Measurements from ENCODE around the gene LPP. TPM values are rescaled to one million over a fixed set of nuclear protein-coding genes. Genes with fewer than 3 reads are reported as not detected.

LPP gene
- total RNA-seq, 1 donor from 2014 or later, result 1,791 TPM

GRCh38 chr3:188513662-188514328, 359.8 kb downstream of the LPP start:
- no peak overlapping the region for H3K4me3 ChIP-seq

GRCh38 chr3:188516515-188516914, 362.6 kb downstream of the LPP start:
- Histone ChIP-seq H3K4me3 (no peak overlapping the region), H3K27me3 (no peaks in the 10 kb centered on the region), H3K4me1 (peaks cover 10 to 11% of the 10 kb centered on the region in 2 donors), H3K9me3 (no peaks in the 10 kb centered on the region), H3K27ac (no peak overlapping the region), H3K36me3 (no peaks in the 10 kb centered on the region)
- TF ChIP-seq CTCF (IDR thresholded peaks at IDR 0.05), result no peak
- intact Hi-C loops (cut with DNase I), result no loop called here
- DNase-seq (ENCODE audit: low spot score in 2 of 2), result no peak

More at GRCh38 chr3:188513662-188514328, 359.8 kb downstream of the LPP start:
- Histone ChIP-seq H3K9me3 (no peaks in the 10 kb centered on the region), H3K4me1 (peaks cover 0 to 16% of the 10 kb centered on the region in 2 donors), H3K36me3 (no peaks in the 10 kb centered on the region), H3K27ac (no peak overlapping the region), H3K27me3 (no peaks in the 10 kb centered on the region)
- no peak for TF ChIP-seq CTCF (IDR thresholded peaks at IDR 0.05)
- intact Hi-C loops (cut with DNase I), result no loop called here
- DNase-seq (ENCODE audit: low spot score in 2 of 2), result no peak

GRCh38 chr3:188518416-188518815, 364.5 kb downstream of the LPP start:
- Histone ChIP-seq H3K36me3 (no peaks in the 10 kb centered on the region), H3K27me3 (no peaks in the 10 kb centered on the region), H3K27ac (no peak overlapping the region), H3K9me3 (no peaks in the 10 kb centered on the region), H3K4me3 (no peak overlapping the region), H3K4me1 (peaks cover 10 to 11% of the 10 kb centered on the region in 2 donors)
- intact Hi-C loops (cut with DNase I), result no loop called here
- no peak for TF ChIP-seq CTCF (IDR thresholded peaks at IDR 0.05)
- DNase-seq (ENCODE audit: low spot score in 2 of 2), result no peak

GRCh38 chr3:188518835-188519452, 365.0 kb downstream of the LPP start:
- TF ChIP-seq CTCF (IDR thresholded peaks at IDR 0.05), result no peak
- intact Hi-C loops (cut with DNase I), result no loop called here
- Histone ChIP-seq H3K4me1 (peaks cover 10 to 11% of the 10 kb centered on the region in 2 donors), H3K27me3 (no peaks in the 10 kb centered on the region), H3K36me3 (no peaks in the 10 kb centered on the region), H3K27ac (no peak overlapping the region), H3K4me3 (no peak overlapping the region), H3K9me3 (no peaks in the 10 kb centered on the region)
- no peak for DNase-seq (ENCODE audit: low spot score in 2 of 2)

GRCh38 chr3:188520466-188520865, 366.5 kb downstream of the LPP start:
- H3K36me3 ChIP-seq, result peaks cover 0 to 2% of the 10 kb centered on the region in 2 donors
- no peak overlapping the region for H3K4me3 ChIP-seq
- H3K27ac ChIP-seq, result no peak overlapping the region
- TF ChIP-seq CTCF (IDR thresholded peaks at IDR 0.05), result no peak
- no peak for DNase-seq (ENCODE audit: low spot score in 2 of 2)
- H3K27me3 ChIP-seq, result no peaks in the 10 kb centered on the region
- H3K4me1 ChIP-seq, result peaks cover 11 to 18% of the 10 kb centered on the region in 2 donors
- intact Hi-C loops (cut with DNase I), result loop anchor here (10.0 kb wide), 1 partner anchor 776 kb away; the partner anchor contains the start of gene BCL6
- no peaks in the 10 kb centered on the region for H3K9me3 ChIP-seq
